Endothelial cell of umbilical vein (primary cell): ENCODE measurements around the gene SLC43A1. TPM values are rescaled to one million over a fixed set of nuclear protein-coding genes. Genes with fewer than 3 reads are reported as not detected.

Experiments used
- BruUV-seq: library from RNA; stranded (reverse); fragments of 400-500 nt; replicated peaks from 2 replicates; lab custom pipeline; 2021; lab: Mats Ljungman, UMichigan
- CTCF ChIA-PET: fragments of 300-600, 350-600 bp; sonication (Branson Sonifier 250); formaldehyde crosslinking; loops from one replicate; lab custom pipeline; 2021; ENCODE audit warnings: antibody characterized with exemption, inconsistent platforms; lab: Charles Lee
- POLR2A ChIA-PET: fragments of 300-600, 350-600 bp; sonication (Branson Sonifier 250); formaldehyde crosslinking; loops from one replicate; lab custom pipeline; 2021; ENCODE audit warnings: antibody characterized with exemption, inconsistent platforms; lab: Charles Lee
- DNase-seq: peaks from one replicate; pipeline ENCODE4 v3.0.0-alpha.2; 2011; ENCODE audit warnings: low read depth, low spot score
- FAIRE-seq: peaks from 2 replicates; lab custom pipeline; 2011; peaks lifted over from hg19 to GRCh38; lab: Jason Lieb, UNC
- H2AFZ ChIP-seq: 2 replicates; pipeline ENCODE4 v1.6.0; 2012; ENCODE audit warnings: low read depth, low read length, control low read depth, inconsistent platforms
- H3K27ac ChIP-seq: 2 replicates; pipeline ENCODE4 v1.5.1; 2011; ENCODE audit warnings: low read depth, mild to moderate bottlenecking, control low read depth, low read length, moderate library complexity; ENCODE audit not compliant: insufficient read depth
- H3K27me3 ChIP-seq, 2 experiments: 2 replicates each; pipeline versions ENCODE4 v1.6.0 to v1.6.1; 2011; ENCODE audit warnings: low read length in 2 of 2, mixed read lengths in 1 of 2; ENCODE audit not compliant: control insufficient read depth in 2 of 2, insufficient read depth in 2 of 2
- H3K36me3 ChIP-seq, 2 experiments: 2 replicates in 1 of 2; 3 replicates in 1 of 2; pipeline ENCODE4 v1.5.1; 2011; ENCODE audit warnings: low read length in 2 of 2, mild to moderate bottlenecking in 1 of 2, moderate library complexity in 1 of 2; ENCODE audit not compliant: control insufficient read depth in 2 of 2, insufficient read depth in 2 of 2; ENCODE audit errors: extremely low read depth in 1 of 2
- H3K4me1 ChIP-seq: 3 replicates; pipeline ENCODE4 v1.5.1; 2011; ENCODE audit warnings: mild to moderate bottlenecking, low read length; ENCODE audit not compliant: control insufficient read depth, insufficient read depth; ENCODE audit errors: extremely low read depth
- H3K4me2 ChIP-seq: 2 replicates; pipeline ENCODE4 v1.6.1; 2011; ENCODE audit warnings: low read length, control low read depth, mixed read lengths; ENCODE audit not compliant: insufficient read depth
- H3K4me3 ChIP-seq, 3 experiments: fragments of 200-600 bp in 1 of 3; sonication (generic), shearing (Covaris generic) in 1 of 3; replicated peaks in 1 of 3; 2 replicates each; pipeline ENCODE4 v1.5.1; 2011 to 2016; ENCODE audit warnings: control low read depth in 3 of 3, low read length in 3 of 3, mild to moderate bottlenecking in 2 of 3, inconsistent platforms in 1 of 3, low read depth in 1 of 3, moderate library complexity in 1 of 3; ENCODE audit not compliant: insufficient read depth in 1 of 3
- H3K79me2 ChIP-seq: 2 replicates; pipeline ENCODE4 v1.6.0; 2012; ENCODE audit warnings: low read length, inconsistent platforms; ENCODE audit not compliant: control insufficient read depth, insufficient read depth
- H3K9ac ChIP-seq: replicated peaks from 2 replicates; pipeline ENCODE3; 2011; ENCODE audit warnings: low read length, control low read depth; ENCODE audit not compliant: insufficient read depth; ENCODE audit errors: extremely low read depth
- H3K9me1 ChIP-seq: replicated peaks from 3 replicates; pipeline ENCODE4 v1.6.0; 2011; ENCODE audit warnings: mild to moderate bottlenecking, low read length; ENCODE audit not compliant: control insufficient read depth, insufficient read depth; ENCODE audit errors: extremely low read depth
- H3K9me3 ChIP-seq: replicated peaks from 2 replicates; pipeline ENCODE4 v1.5.1; 2012; ENCODE audit warnings: low read length, inconsistent platforms; ENCODE audit not compliant: control insufficient read depth, insufficient read depth
- H4K20me1 ChIP-seq: replicated peaks from 2 replicates; pipeline ENCODE3; 2011; ENCODE audit warnings: mild to moderate bottlenecking, low read length; ENCODE audit not compliant: control insufficient read depth, insufficient read depth; ENCODE audit errors: extremely low read depth
- CTCF ChIP-seq, 2 donors: IDR thresholded peaks; 1 replicate in 1 of 2; 2 replicates in 1 of 2; pipeline ENCODE4 v1.5.1; 2011; ENCODE audit warnings: low read length in 2 of 2, mild to moderate bottlenecking in 2 of 2, moderate library complexity in 2 of 2, control low read depth in 1 of 2, inconsistent platforms in 1 of 2, low read depth in 1 of 2; ENCODE audit not compliant: insufficient read depth in 1 of 2; ENCODE audit errors: extremely low read depth in 1 of 2
- EZH2 ChIP-seq: IDR thresholded peaks from 2 replicates; pipeline ENCODE4 v1.6.1; 2012; ENCODE audit warnings: borderline replicate concordance, low read depth, mild to moderate bottlenecking, moderate library complexity, low read length, inconsistent platforms; ENCODE audit not compliant: severe bottlenecking
- FOS ChIP-seq: IDR thresholded peaks from 2 replicates; pipeline ENCODE4 v1.6.1; 2011; ENCODE audit warnings: mild to moderate bottlenecking, low read length, moderate library complexity, borderline replicate concordance; ENCODE audit not compliant: insufficient read depth
- GATA2 ChIP-seq: IDR thresholded peaks from 2 replicates; pipeline ENCODE4 v1.7.0; 2011; ENCODE audit warnings: low read depth, mild to moderate bottlenecking, moderate library complexity, mixed read lengths, low read length; ENCODE audit not compliant: insufficient read length, insufficient read depth
- JUN ChIP-seq: IDR thresholded peaks from 2 replicates; pipeline ENCODE4 v1.6.1; 2011; ENCODE audit warnings: borderline replicate concordance, low read depth; ENCODE audit not compliant: insufficient read length, insufficient read depth
- MAX ChIP-seq: IDR thresholded peaks from 2 replicates; pipeline ENCODE4 v1.6.1; 2011; ENCODE audit not compliant: insufficient read depth, insufficient read length
- MYC ChIP-seq: IDR thresholded peaks from one replicate; pipeline ENCODE4 v1.6.1; 2011; ENCODE audit warnings: mild to moderate bottlenecking, low read depth, low read length
- POLR2A ChIP-seq: IDR thresholded peaks from 2 replicates; pipeline ENCODE4 v1.6.1; 2012; ENCODE audit warnings: low read depth, mild to moderate bottlenecking, control low read depth, low read length
- POLR2AphosphoS5 ChIP-seq: IDR thresholded peaks from 2 replicates; pipeline ENCODE4 v1.6.1; 2012; ENCODE audit warnings: low read depth, mild to moderate bottlenecking, control low read depth, low read length, moderate library complexity; ENCODE audit not compliant: insufficient read depth
- dilution Hi-C: fragments of 300-500 bp; cut with MboI; formaldehyde crosslinking; loops from one replicate; pipeline ENCODE4 v1.15.0; 2019; ENCODE audit warnings: low sequenced_read_pairs; ENCODE audit not compliant: extremely low pct_ligation_motif_present
- intact Hi-C: fragments of 100-400 bp; cut with micrococcal nuclease; formaldehyde crosslinking; loops from one replicate; pipeline ENCODE4 v1.10.0; 2022
- polyA plus RNA-seq, 4 experiments: library from polyadenylated mRNA; depleted of rRNA in 3 of 4; stranded (reverse) in 3 of 4; unstranded in 1 of 4; fragments of >200 nt; gene quantifications; 2 replicates each; pipeline versions ENCODE4 v1.2.1 to v1.2.3, GENCODE V29; 2011 to 2012; ENCODE audit warnings: missing spikeins in 1 of 4
- total RNA-seq: library from RNA; stranded (reverse); gene quantifications from 2 replicates; pipeline ENCODE4 v1.2.3, GENCODE V29; 2021

SLC43A1 gene
- total and polyA plus RNA-seq, 2 donors (not counting 3 experiments of a cell fraction or from before 2014, with no cell fraction given): 13.7 to 19.5 TPM

- Histone ChIP-seq H3K36me3 (no peaks in the 10 kb centered on the region), H2AFZ (no peak overlapping the region), H3K4me1 (no peaks in the 10 kb centered on the region), H3K27ac (no peak overlapping the region), H3K79me2 (no peaks in the 10 kb centered on the region), H3K9me3 (no peaks in the 10 kb centered on the region), H3K4me2 (no peak overlapping the region), H3K27me3 (peaks cover 0 to 2% of the 10 kb centered on the region in 2 experiments), H4K20me1 (no peaks in the 10 kb centered on the region), H3K4me3 (no peak overlapping the region), H3K9me1 (no peaks in the 10 kb centered on the region), H3K9ac (no peak overlapping the region)
- DNase-seq (no peak), FAIRE-seq (no peak)
- POLR2A ChIA-PET: no interaction called here
- no peak for TF ChIP-seq MAX
- no peak for TF ChIP-seq CTCF (IDR thresholded peaks at IDR 0.05; ENCODE audit: extremely low read depth in 1 of 2, insufficient read depth in 1 of 2, low read depth in 1 of 2, low read length in 2 of 2)
- CTCF ChIA-PET: interaction anchor here (0.7 to 2.3 kb wide), 8 partner anchors 10 to 201 kb away, joined by 3 to 13 read pairs (median 4); partner anchors contain the start of gene UBE2L6
- dilution Hi-C loops: no loop called here
- intact Hi-C loops: no loop called here
- no TSS peak for BruUV-seq
These were observed 30.9 kb upstream of the SLC43A1 start for GRCh38 chr11:57546451-57546850.

GRCh38 chr11:57545883-57546282, 30.4 kb upstream of the SLC43A1 start:
- DNase-seq (no peak), FAIRE-seq (no peak)
- TF ChIP-seq MAX (no peak), FOS (no peak), JUN (no peak), POLR2AphosphoS5 (no peak), MYC (no peak), CTCF (IDR thresholded peaks at IDR 0.05; ENCODE audit: extremely low read depth in 1 of 2, insufficient read depth in 1 of 2, low read depth in 1 of 2, low read length in 2 of 2) (no peak), GATA2 (no peak), POLR2A (no peak), EZH2 (no peak)
- H3K27ac ChIP-seq: no peak overlapping the region
- POLR2A ChIA-PET: no interaction called here
- H3K27me3 ChIP-seq: peaks cover 0 to 2% of the 10 kb centered on the region in 2 experiments
- dilution Hi-C loops: no loop called here
- no peak overlapping the region for H3K9ac ChIP-seq
- H3K9me3 ChIP-seq: no peaks in the 10 kb centered on the region
- intact Hi-C loops: no loop called here
- CTCF ChIA-PET: interaction anchor here (1.0 to 2.7 kb wide), 3 partner anchors 22 to 99 kb away, joined by 3 to 12 read pairs (median 7); partner anchors contain the start of gene UBE2L6
- H3K36me3 ChIP-seq: no peaks in the 10 kb centered on the region
- no peak overlapping the region for H3K4me2 ChIP-seq
- no peaks in the 10 kb centered on the region for H3K79me2 ChIP-seq
- H3K4me1 ChIP-seq: no peaks in the 10 kb centered on the region
- H4K20me1 ChIP-seq: no peaks in the 10 kb centered on the region
- no peak overlapping the region for H3K4me3 ChIP-seq
- H2AFZ ChIP-seq: no peak overlapping the region
- H3K9me1 ChIP-seq: no peaks in the 10 kb centered on the region
- no TSS peak for BruUV-seq
